Measurements from ENCODE around the gene RAPGEF4. TPM values are rescaled to one million over a fixed set of nuclear protein-coding genes. Genes with fewer than 3 reads are reported as not detected.

The RAPGEF4 gene
- total and polyA plus RNA-seq, 8 donors = 3.6 to 23.7 (median 9.8) TPM; not detected in 1

DNA sequence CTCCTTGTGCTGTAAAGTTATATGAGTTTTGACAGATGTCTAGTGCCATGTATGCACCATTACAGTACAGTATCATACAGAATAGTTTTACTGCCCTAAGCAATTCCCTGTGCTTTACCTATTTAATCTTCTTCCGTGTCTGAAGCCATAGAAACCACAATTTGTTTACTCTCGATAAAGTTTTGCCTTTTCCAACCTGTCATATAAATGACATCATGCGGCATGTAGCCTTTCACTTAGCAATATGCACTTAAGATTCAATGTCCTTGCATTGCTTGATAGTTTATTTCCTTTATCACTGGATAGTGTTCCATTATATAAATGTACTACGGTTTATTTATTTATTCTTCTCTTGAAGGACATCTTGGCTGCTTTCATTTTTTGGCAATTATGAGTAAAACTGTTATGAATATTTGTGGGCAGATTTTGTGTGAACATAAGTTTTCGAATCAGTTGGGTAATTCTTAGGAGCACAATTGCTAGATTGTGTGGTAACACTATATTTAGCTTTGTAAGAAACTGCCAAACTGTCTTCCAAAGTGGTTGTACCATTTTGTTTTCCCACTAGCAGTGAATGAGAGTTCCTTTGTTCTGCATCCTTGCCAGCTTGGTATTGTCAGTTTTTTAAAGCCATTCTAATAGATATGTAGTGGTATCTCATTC, 203.2 kb downstream of the RAPGEF4 start:
- intact Hi-C loops (cut with DNase I; ENCODE audit: low total_unique reads) = loop anchor here (5.0 kb wide), 1 partner anchor 137 kb away; no protein-coding TSS in a partner anchor
- no peak for TF ChIP-seq EP300 (IDR thresholded peaks at IDR 0.05)
- TF ChIP-seq POLR2A (IDR thresholded peaks at IDR 0.05) = no peak
- TF ChIP-seq, protein P1, sequence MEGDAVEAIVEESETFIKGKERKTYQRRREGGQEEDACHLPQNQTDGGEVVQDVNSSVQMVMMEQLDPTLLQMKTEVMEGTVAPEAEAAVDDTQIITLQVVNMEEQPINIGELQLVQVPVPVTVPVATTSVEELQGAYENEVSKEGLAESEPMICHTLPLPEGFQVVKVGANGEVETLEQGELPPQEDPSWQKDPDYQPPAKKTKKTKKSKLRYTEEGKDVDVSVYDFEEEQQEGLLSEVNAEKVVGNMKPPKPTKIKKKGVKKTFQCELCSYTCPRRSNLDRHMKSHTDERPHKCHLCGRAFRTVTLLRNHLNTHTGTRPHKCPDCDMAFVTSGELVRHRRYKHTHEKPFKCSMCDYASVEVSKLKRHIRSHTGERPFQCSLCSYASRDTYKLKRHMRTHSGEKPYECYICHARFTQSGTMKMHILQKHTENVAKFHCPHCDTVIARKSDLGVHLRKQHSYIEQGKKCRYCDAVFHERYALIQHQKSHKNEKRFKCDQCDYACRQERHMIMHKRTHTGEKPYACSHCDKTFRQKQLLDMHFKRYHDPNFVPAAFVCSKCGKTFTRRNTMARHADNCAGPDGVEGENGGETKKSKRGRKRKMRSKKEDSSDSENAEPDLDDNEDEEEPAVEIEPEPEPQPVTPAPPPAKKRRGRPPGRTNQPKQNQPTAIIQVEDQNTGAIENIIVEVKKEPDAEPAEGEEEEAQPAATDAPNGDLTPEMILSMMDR (IDR thresholded peaks at IDR 0.05) = no peak
- H3K9me3 ChIP-seq = peaks cover 0 to 7% (median 2%) of the 10 kb centered on the region in 4 donors
- DNase-seq = no peak
- peaks cover 0 to 6% (median 0%) of the 10 kb centered on the region in 3 donors for H3K27me3 ChIP-seq
- no peak overlapping the region for H3K27ac ChIP-seq
- H3K36me3 ChIP-seq = no peaks in the 10 kb centered on the region
- no peaks in the 10 kb centered on the region for H3K4me1 ChIP-seq
- 65 to 74% (median 67%) methylated on average over 5 of the region's 5 CpGs for WGBS, 5 donors
- no peak overlapping the region for H3K4me3 ChIP-seq

DNA sequence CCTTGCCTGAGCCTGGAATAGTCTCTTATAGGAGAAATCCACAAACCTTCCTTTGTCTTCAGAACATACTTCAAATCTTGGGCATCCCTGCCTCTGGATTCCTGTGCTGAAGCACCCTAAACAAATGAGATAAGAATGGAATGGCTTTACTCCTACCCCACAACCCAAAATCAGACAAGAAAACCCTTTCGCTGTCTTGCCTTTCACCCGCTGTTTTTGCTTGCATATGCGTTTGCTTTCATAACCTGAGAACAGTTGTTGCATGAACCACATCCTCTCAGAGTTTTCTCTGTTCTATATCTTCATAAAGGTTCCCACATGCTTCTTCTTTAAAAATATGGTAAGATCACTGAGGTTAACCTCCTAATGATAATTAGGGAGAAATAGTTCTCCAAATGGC, 207.9 kb downstream of the RAPGEF4 start:
- Histone ChIP-seq H3K9me3 (peaks cover 0 to 7% (median 2%) of the 10 kb centered on the region in 4 donors), H3K27ac (no peak overlapping the region), H3K36me3 (no peaks in the 10 kb centered on the region), H3K4me1 (no peaks in the 10 kb centered on the region), H3K4me3 (no peak overlapping the region), H3K27me3 (peaks cover 0 to 6% (median 0%) of the 10 kb centered on the region in 3 donors)
- TF ChIP-seq, protein P1 (IDR thresholded peaks at IDR 0.05) = no peak
- TF ChIP-seq EP300 (IDR thresholded peaks at IDR 0.05) (no peak), POLR2AphosphoS5 (IDR thresholded peaks at IDR 0.05) (no peak), POLR2A (IDR thresholded peaks at IDR 0.05) (no peak)
- intact Hi-C loops (cut with DNase I; ENCODE audit: low total_unique reads) = no loop called here
- 72 to 88% (median 82%) methylated on average over 3 of the region's 3 CpGs for WGBS, 5 donors
- no peak for DNase-seq

DNA sequence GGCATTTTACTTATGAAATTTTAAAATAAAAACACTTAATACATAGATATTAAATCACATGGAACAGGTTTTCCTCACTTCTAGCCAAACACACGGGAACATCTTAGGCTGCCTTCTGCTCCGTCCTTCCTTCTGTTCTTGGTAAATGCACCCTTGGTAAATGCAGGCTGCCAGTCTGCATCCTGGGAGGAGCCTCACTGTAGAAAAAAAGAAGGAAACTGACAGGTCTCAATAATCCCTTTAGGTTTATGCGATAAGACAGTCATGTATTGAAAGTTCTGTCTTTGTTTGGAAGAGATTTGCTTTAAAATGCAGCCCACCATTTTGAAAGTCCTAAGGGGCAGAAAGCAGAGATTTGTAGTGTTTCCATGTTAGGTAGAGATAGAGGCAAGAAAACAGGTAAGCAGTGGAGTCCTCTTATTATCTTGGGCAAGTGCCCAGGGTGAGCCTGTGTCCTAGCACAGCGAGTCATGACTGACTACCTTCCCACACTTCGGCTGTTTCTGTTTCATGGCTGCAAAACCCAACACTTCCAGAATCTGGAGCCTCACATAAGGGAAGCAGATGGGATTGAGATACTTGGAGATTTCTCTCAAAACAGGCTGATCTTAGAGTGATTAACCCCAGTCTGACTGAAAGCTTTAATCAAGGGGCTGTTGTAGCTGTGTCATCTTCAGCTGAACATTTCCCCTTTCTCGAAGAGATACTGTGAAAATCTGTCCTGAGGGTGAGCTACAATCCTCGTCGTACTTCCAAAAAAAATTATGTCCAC, 208.6 kb downstream of the RAPGEF4 start:
- no peak for DNase-seq
- H3K27ac ChIP-seq = no peak overlapping the region
- no peaks in the 10 kb centered on the region for H3K36me3 ChIP-seq
- WGBS, 5 donors = 49 to 80% (median 72%) methylated on average over 8 of the region's 8 CpGs
- peaks cover 0 to 6% (median 0%) of the 10 kb centered on the region in 3 donors for H3K27me3 ChIP-seq
- no peaks in the 10 kb centered on the region for H3K4me1 ChIP-seq
- intact Hi-C loops (cut with DNase I; ENCODE audit: low total_unique reads) = no loop called here
- no peak overlapping the region for H3K4me3 ChIP-seq
- TF ChIP-seq, protein P1 (IDR thresholded peaks at IDR 0.05) = no peak
- no peak for TF ChIP-seq POLR2AphosphoS5 (IDR thresholded peaks at IDR 0.05)
- no peak for TF ChIP-seq EP300 (IDR thresholded peaks at IDR 0.05)
- TF ChIP-seq POLR2A (IDR thresholded peaks at IDR 0.05) = no peak
- peaks cover 0 to 5% (median 2%) of the 10 kb centered on the region in 4 donors for H3K9me3 ChIP-seq

- Histone ChIP-seq H3K27me3 (peaks cover 0 to 6% (median 0%) of the 10 kb centered on the region in 3 donors), H3K4me3 (no peak overlapping the region), H3K9me3 (peaks cover 0 to 4% (median 0%) of the 10 kb centered on the region in 4 donors), H3K36me3 (no peaks in the 10 kb centered on the region), H3K4me1 (no peaks in the 10 kb centered on the region), H3K27ac (no peak overlapping the region)
- intact Hi-C loops (cut with DNase I; ENCODE audit: low total_unique reads) = no loop called here
- DNase-seq = no peak
- no peak for TF ChIP-seq POLR2A (IDR thresholded peaks at IDR 0.05)
- WGBS, 5 donors = 88 to 97% (median 93%) methylated on average over 1 of the region's 1 CpG
Observed at GRCh38 chr2:172944794-172945509, 209.3 kb downstream of the RAPGEF4 start.

Data from stomach (tissue), 9 donors.